Stomach (tissue), 9 donors: ENCODE data around the gene PCAT6. TPM values are rescaled to one million over a fixed set of nuclear protein-coding genes. Genes with fewer than 3 reads are reported as not detected.

Experiments used
- DNase-seq, 2 donors: peaks; one replicate each; pipeline versions ENCODE4 v3.0.0 to v3.0.0-alpha.2; 2013 to 2019
- H3K27ac ChIP-seq, 5 donors: fragments of 200-600 bp in 4 of 5; sonication (generic) in 4 of 5; one replicate each; pipeline ENCODE4 v1.5.1; 2013 to 2019; ENCODE audit warnings: mild to moderate bottlenecking in 1 of 5, moderate library complexity in 1 of 5
- H3K27me3 ChIP-seq, 3 donors: fragments of 200-600 bp; sonication (generic); one replicate each; pipeline ENCODE4 v1.5.1; 2017 to 2019; ENCODE audit warnings: mixed run types in 1 of 3
- H3K36me3 ChIP-seq, 4 donors: fragments of 200-600 bp; sonication (generic); 1 replicate in 3 of 4; 2 replicates in 1 of 4; pipeline ENCODE4 v1.5.1; 2016 to 2019
- H3K4me1 ChIP-seq, 4 donors: fragments of 200-600 bp; sonication (generic); one replicate each; pipeline ENCODE4 v1.5.1; 2016 to 2019
- H3K4me3 ChIP-seq, 4 donors: fragments of 200-600 bp; sonication (generic) in 3 of 4; one replicate each; pipeline ENCODE4 v1.5.1; 2016 to 2019; ENCODE audit warnings: mild to moderate bottlenecking in 1 of 4
- H3K9me3 ChIP-seq, 4 donors: fragments of 200-600 bp; sonication (generic); one replicate each; pipeline ENCODE4 v1.5.1; 2016 to 2019
- EP300 ChIP-seq: sonication (generic); formaldehyde crosslinking; IDR thresholded peaks from one replicate; pipeline ENCODE4 v1.6.1; 2017; ENCODE audit warnings: antibody characterized with exemption
- POLR2A ChIP-seq, 4 donors: fragments of 450-650 bp; IDR thresholded peaks; one replicate each; pipeline ENCODE4 v1.6.1; 2016; ENCODE audit warnings: antibody characterized with exemption in 4 of 4, control low read depth in 2 of 4, mild to moderate bottlenecking in 1 of 4, moderate library complexity in 1 of 4
- POLR2AphosphoS5 ChIP-seq, 3 donors: sonication (generic); formaldehyde crosslinking; IDR thresholded peaks; one replicate each; pipeline ENCODE4 v1.6.1; 2016; ENCODE audit warnings: antibody characterized with exemption in 3 of 3
- WGBS, 5 donors: extraction: QIAGEN DNeasy Blood & Tissue Kit in 3 of 5; methylation state at CpG; one replicate each; pipeline versions ENCODE4 v1.1.5 to v1.1.7; 2013 to 2018; 5-methylcytosine and 5-hydroxymethylcytosine counted together
- intact Hi-C: fragments of 100-400 bp; cut with DNase I; formaldehyde crosslinking; loops from one replicate; pipeline ENCODE4 v1.15.1; 2023; ENCODE audit warnings: low total_unique reads
- polyA plus RNA-seq, 3 donors: library from polyadenylated mRNA; stranded (reverse); fragments of 200-250 nt; gene quantifications; one replicate each; pipeline ENCODE4 v1.2.3, GENCODE V29; 2013
- total RNA-seq, 5 donors: library from RNA; depleted of rRNA; stranded (reverse); fragments of >200 nt; gene quantifications; one replicate each; pipeline versions ENCODE4 v1.1.0 to v1.2.3, GENCODE V29; 2014 to 2016
- TF ChIP-seq, protein P1 (sequence below), 7 experiments: fragments of 450-650 bp in 4 of 7; fragments of 200-600 bp in 3 of 7; sonication (generic) in 3 of 7; IDR thresholded peaks; one replicate each; pipeline ENCODE4 v1.5.1; 2016 to 2019; ENCODE audit warnings: antibody characterized with exemption in 7 of 7, control low read depth in 2 of 7, mild to moderate bottlenecking in 1 of 7
- donor health status: healthy with polysubstance abuse.
- donor health status: Bipolar disorder and iron deficiency.
- donor health status: healthy.

The PCAT6 gene
- total and polyA plus RNA-seq, 8 donors, result 1.2 to 3.9 (median 2.7) TPM; not detected in 5

DNA sequence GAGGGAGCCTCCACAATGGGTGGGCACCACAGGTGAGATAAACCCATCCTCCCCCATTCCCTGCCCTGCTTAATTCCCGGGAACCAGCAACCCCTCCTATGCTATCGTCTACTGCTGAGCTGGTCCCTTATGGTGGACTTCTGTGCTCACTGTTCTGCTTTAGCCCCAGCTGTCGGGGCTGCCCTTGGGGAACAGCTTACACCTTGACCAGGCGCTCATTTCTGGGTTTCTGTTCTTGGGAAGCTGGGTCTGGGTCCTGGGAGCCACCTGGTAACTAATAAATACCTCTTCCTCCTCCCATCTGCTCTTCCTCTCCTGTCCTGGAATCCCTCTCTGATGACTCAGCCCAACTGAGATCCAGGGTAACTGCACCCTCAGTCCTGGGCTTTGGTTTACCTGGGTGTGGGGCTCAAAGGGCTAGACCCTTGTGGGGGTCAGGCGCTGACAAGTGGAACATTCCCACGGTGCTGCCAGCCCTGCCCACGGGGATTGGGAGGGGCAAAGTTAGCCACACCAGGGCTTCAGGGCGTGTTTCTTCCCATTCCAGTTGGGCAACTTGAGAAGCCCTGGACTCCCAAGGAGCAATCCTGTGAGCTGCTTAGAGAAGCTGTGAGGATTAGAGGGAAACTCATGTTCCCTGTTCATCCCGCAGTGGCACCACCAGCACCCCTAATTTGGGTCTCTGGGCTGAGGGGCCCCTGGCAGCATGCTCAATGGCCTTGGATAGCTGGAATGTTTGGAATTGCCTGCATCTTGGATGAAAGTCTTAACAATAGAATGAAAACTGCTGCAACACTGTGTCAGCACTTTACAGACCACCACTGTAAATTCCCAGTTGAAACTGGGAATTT lies 1.6 kb downstream of the PCAT6 start:
- H3K4me3 ChIP-seq, result peak overlapping the region in 1 of 4 donors; percentile 86
- H3K27ac ChIP-seq, result no peak overlapping the region
- intact Hi-C loops, result no loop called here
- H3K36me3 ChIP-seq, result no peaks in the 10 kb centered on the region
- WGBS, 5 donors, result 42 to 56% (median 53%) methylated on average over 7 to 9 of the region's 9 CpGs
- DNase-seq, result peak in 1 of 2 donors; percentile 67
- no peaks in the 10 kb centered on the region for H3K9me3 ChIP-seq
- no peak for TF ChIP-seq EP300
- TF ChIP-seq, protein P1, sequence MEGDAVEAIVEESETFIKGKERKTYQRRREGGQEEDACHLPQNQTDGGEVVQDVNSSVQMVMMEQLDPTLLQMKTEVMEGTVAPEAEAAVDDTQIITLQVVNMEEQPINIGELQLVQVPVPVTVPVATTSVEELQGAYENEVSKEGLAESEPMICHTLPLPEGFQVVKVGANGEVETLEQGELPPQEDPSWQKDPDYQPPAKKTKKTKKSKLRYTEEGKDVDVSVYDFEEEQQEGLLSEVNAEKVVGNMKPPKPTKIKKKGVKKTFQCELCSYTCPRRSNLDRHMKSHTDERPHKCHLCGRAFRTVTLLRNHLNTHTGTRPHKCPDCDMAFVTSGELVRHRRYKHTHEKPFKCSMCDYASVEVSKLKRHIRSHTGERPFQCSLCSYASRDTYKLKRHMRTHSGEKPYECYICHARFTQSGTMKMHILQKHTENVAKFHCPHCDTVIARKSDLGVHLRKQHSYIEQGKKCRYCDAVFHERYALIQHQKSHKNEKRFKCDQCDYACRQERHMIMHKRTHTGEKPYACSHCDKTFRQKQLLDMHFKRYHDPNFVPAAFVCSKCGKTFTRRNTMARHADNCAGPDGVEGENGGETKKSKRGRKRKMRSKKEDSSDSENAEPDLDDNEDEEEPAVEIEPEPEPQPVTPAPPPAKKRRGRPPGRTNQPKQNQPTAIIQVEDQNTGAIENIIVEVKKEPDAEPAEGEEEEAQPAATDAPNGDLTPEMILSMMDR (IDR thresholded peaks at IDR 0.05), result no peak
- no peak for TF ChIP-seq POLR2AphosphoS5 (IDR thresholded peaks at IDR 0.05)
- no peak for TF ChIP-seq POLR2A (IDR thresholded peaks at IDR 0.05)
- H3K27me3 ChIP-seq, result no peaks in the 10 kb centered on the region
- H3K4me1 ChIP-seq, result peaks cover 9 to 39% (median 34%) of the 10 kb centered on the region in 4 donors

DNA sequence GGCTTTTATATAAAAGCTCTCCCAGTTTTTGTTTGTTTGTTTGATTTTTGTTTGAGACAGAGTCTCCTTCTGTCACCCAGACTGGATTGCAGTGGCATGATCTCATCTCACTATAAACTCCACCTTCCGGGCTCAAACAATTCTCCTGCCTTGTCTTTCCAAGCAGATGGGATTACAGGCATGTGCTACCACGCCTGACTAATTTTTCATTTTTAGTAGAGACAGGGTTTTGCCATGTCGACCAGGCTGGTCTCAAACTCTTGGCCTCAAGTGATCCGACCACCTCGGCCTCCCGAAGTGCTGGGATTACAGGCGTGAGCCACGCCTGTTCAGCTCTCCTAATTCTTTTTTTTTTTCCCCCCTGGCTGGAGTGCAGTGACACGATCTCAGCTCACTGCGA lies 4.4 kb downstream of the PCAT6 start:
- intact Hi-C loops, result no loop called here
- 69 to 88% (median 85%) methylated on average over 10 of the region's 10 CpGs for WGBS, 5 donors

DNA sequence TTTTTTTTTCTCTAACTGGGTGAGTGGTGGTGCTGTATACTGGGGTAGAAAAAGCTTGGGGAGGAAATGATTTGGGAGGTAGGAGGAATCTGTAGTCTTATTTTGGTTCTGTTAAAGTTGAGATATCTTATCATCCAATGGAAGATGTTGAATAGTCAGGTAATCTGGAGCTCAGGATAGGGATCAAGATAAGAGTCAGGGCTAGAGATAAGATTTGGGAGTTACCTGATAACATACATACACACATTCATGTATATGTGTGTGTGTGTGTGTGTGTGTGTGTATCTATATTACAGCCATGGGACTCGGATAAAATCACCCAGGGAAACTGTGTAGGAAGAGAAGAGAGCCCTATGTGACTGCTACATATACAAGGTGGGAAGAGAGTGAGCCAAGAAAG lies 8.1 kb downstream of the PCAT6 start:
- WGBS, 5 donors, result 26 to 48% (median 40%) methylated on average over 1 of the region's 1 CpG

More for the DNA sequence above, 4.4 kb downstream of the PCAT6 start:
- Histone ChIP-seq H3K4me1 (peaks cover 9 to 23% (median 18%) of the 10 kb centered on the region in 4 donors), H3K27me3 (no peaks in the 10 kb centered on the region), H3K4me3 (no peak overlapping the region), H3K36me3 (no peaks in the 10 kb centered on the region), H3K27ac (no peak overlapping the region), H3K9me3 (no peaks in the 10 kb centered on the region)
- TF ChIP-seq, protein P1 (IDR thresholded peaks at IDR 0.05), result no peak
- TF ChIP-seq EP300 (no peak), POLR2A (IDR thresholded peaks at IDR 0.05) (no peak), POLR2AphosphoS5 (IDR thresholded peaks at IDR 0.05) (no peak)
- DNase-seq, result no peak

DNA sequence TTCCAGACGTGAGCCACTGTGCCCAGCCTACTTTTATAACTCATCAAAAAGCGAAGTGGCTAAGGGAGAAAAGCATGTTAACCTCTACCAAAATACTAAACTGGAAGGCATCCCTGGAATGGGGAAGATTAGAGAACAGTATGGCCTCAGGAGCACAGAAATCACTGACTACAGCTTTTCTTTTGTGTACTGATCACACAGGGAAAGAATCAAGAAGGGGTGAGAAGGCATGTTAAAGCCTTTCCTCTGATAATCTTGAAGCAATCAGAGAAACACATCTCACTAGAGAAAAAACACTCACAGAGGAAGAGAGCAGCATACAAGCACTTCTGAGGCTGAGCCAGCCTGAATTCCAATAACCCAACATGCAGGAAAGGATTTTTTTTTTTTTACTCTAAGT lies 10.7 kb downstream of the PCAT6 start:
- WGBS, 5 donors, result 38 to 63% (median 54%) methylated on average over 2 of the region's 2 CpGs
- intact Hi-C loops, result no loop called here

More for the DNA sequence above, 8.1 kb downstream of the PCAT6 start:
- H3K4me1 ChIP-seq, result peaks cover 0 to 8% (median 0%) of the 10 kb centered on the region in 4 donors
- intact Hi-C loops, result no loop called here
- H3K4me3 ChIP-seq, result no peak overlapping the region
- no peaks in the 10 kb centered on the region for H3K9me3 ChIP-seq
- H3K27me3 ChIP-seq, result no peaks in the 10 kb centered on the region
- no peak overlapping the region for H3K27ac ChIP-seq
- DNase-seq, result no peak
- TF ChIP-seq POLR2AphosphoS5 (IDR thresholded peaks at IDR 0.05) (no peak), EP300 (no peak)
- H3K36me3 ChIP-seq, result no peaks in the 10 kb centered on the region

More for the DNA sequence above, 10.7 kb downstream of the PCAT6 start:
- H3K36me3 ChIP-seq, result no peaks in the 10 kb centered on the region
- H3K4me1 ChIP-seq, result peaks cover 0 to 19% (median 0%) of the 10 kb centered on the region in 4 donors
- TF ChIP-seq POLR2A (IDR thresholded peaks at IDR 0.05), result no peak
- TF ChIP-seq EP300, result no peak
- TF ChIP-seq, protein P1 (IDR thresholded peaks at IDR 0.05), result no peak
- no peak for TF ChIP-seq POLR2AphosphoS5 (IDR thresholded peaks at IDR 0.05)
- no peak for DNase-seq
- H3K9me3 ChIP-seq, result no peaks in the 10 kb centered on the region
- H3K4me3 ChIP-seq, result no peak overlapping the region
- H3K27ac ChIP-seq, result no peak overlapping the region
- no peaks in the 10 kb centered on the region for H3K27me3 ChIP-seq
